DND-41 (cell line): ENCODE results near the gene FTO.

Source experiments
- CTCF ChIP-seq: IDR thresholded peaks from 2 replicates; pipeline ENCODE4 v1.5.1; 2012; ENCODE audit warnings: borderline replicate concordance, low read length, moderate library complexity, mild to moderate bottlenecking; ENCODE audit not compliant: poor library complexity, severe bottlenecking; ENCODE audit errors: extremely low read depth
- EZH2 ChIP-seq: IDR thresholded peaks from 3 replicates; pipeline ENCODE4 v1.6.1; 2012; ENCODE audit warnings: borderline replicate concordance, low read depth, mild to moderate bottlenecking, moderate library complexity, low read length, inconsistent platforms; ENCODE audit not compliant: severe bottlenecking

- TF ChIP-seq CTCF: no peak
- no peak for TF ChIP-seq EZH2
Measured at GRCh38 chr16:53948326-53948725, 244.4 kb downstream of the FTO start.
